ENCODE results near the gene GPR15. TPM values are rescaled to one million over a fixed set of nuclear protein-coding genes. Genes with fewer than 3 reads are reported as not detected.

GPR15 gene
- not detected for total RNA-seq

DNA sequence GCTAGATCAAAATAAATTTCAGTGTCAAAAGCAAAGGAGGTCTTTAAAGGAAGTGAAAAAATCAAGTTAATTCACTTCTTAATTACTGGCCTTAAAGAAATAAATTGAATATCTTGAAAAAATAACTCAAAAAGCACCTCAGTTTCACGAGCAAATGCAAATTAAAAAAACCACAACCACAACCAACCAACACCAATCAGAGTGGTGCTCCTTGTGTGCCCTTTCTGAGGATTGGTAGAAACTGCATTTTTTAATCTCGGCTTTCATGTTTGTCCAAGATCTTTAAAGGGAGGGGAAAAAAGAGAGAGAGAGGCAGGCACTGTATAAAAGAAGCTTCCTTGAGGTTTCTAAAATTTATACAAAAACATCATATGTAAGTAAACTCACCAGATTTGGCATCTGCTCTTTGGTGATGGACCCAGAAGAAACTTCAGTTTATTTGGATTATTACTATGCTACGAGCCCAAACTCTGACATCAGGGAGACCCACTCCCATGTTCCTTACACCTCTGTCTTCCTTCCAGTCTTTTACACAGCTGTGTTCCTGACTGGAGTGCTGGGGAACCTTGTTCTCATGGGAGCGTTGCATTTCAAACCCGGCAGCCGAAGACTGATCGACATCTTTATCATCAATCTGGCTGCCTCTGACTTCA, at the start of gene GPR15:
Gene GPR15 (plus strand): TSS at position 357 of the 653 bp plus-strand sequence. CDS start 56 bp downstream, at position 413.
- Histone ChIP-seq H3K27ac (no peak within 1 kb of the TSS), H3K27me3 (no peaks in the 10 kb centered on the region), H3K4me3 (no peak within 1 kb of the TSS), H3K36me3 (no peaks in the 10 kb centered on the region), H3K4me1 (no peaks in the 10 kb centered on the region), H3K9me3 (no peaks in the 10 kb centered on the region)
- DNase-seq (ENCODE audit: low spot score): no peak
- TF ChIP-seq, protein P1, sequence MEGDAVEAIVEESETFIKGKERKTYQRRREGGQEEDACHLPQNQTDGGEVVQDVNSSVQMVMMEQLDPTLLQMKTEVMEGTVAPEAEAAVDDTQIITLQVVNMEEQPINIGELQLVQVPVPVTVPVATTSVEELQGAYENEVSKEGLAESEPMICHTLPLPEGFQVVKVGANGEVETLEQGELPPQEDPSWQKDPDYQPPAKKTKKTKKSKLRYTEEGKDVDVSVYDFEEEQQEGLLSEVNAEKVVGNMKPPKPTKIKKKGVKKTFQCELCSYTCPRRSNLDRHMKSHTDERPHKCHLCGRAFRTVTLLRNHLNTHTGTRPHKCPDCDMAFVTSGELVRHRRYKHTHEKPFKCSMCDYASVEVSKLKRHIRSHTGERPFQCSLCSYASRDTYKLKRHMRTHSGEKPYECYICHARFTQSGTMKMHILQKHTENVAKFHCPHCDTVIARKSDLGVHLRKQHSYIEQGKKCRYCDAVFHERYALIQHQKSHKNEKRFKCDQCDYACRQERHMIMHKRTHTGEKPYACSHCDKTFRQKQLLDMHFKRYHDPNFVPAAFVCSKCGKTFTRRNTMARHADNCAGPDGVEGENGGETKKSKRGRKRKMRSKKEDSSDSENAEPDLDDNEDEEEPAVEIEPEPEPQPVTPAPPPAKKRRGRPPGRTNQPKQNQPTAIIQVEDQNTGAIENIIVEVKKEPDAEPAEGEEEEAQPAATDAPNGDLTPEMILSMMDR (IDR thresholded peaks at IDR 0.05): no peak

DNA sequence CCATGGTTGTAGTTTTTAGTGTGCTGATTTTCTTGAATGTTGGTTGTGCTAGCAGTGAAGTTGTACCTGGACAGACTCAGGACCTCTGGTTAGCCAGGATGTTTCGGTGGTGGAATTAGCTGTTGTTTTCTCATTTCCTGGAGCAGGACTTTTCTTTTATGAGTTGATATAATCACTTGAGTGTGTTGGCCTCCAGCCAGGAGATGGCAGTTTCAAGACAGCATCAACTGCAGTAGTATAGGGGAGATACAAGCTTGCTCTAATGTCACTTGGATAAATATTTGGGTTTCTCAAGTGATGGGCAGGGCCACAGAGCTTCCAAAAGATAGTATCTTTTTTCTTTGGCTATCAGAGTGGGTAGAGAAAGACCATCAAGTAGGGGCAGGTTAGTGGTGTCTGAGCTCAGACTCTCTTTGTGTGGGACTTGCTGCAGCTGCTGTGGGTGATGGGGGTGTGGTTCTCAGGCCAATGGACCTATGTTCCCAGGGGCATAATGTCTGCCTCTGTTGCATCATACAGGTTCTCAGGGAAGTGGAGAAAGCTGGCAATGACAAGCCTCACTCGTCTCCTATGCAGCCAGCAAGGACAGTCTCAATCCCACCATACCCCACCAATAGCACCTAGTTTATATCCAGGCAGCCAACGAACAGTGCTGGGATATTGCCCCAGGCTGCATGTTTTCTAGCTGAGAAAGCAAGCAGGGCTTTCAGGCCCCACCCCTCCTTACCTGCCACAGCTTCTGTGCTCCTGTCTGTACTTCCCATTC, 48.9 kb upstream of the GPR15 start:
- peaks cover 0 to 42% of the 10 kb centered on the region in 2 donors for H3K9me3 ChIP-seq
- H3K36me3 ChIP-seq: no peaks in the 10 kb centered on the region
- TF ChIP-seq, protein P1 (IDR thresholded peaks at IDR 0.05): no peak
- no peaks in the 10 kb centered on the region for H3K27me3 ChIP-seq
- no peaks in the 10 kb centered on the region for H3K4me1 ChIP-seq
- H3K4me3 ChIP-seq: no peak overlapping the region
- DNase-seq (ENCODE audit: low spot score): no peak
- H3K27ac ChIP-seq: no peak overlapping the region

DNA sequence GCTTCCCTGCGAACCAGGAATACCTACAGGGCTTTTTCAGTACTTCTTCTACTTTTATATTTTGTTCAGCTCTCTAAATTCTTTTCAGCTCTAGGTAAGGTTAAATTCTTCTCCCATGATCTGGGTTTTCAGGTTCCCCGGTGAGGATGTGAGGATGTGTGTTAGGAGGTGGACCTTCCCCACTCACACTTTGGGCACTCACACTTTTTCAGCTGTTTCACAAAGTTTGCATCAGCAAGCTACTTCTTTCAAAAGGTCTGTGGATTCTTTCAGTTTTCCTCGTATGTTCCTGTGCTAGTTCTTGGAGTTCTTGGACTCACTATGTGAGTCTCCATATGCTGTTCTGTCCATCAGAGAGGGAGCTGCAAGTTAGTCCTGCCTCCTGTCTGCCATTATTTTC, 48.2 kb upstream of the GPR15 start:
- Histone ChIP-seq H3K4me1 (no peaks in the 10 kb centered on the region), H3K4me3 (no peak overlapping the region), H3K27me3 (no peaks in the 10 kb centered on the region), H3K9me3 (peaks cover 0 to 40% of the 10 kb centered on the region in 2 donors), H3K36me3 (no peaks in the 10 kb centered on the region), H3K27ac (no peak overlapping the region)
- TF ChIP-seq, protein P1 (IDR thresholded peaks at IDR 0.05): no peak
- DNase-seq (ENCODE audit: low spot score): no peak

DNA sequence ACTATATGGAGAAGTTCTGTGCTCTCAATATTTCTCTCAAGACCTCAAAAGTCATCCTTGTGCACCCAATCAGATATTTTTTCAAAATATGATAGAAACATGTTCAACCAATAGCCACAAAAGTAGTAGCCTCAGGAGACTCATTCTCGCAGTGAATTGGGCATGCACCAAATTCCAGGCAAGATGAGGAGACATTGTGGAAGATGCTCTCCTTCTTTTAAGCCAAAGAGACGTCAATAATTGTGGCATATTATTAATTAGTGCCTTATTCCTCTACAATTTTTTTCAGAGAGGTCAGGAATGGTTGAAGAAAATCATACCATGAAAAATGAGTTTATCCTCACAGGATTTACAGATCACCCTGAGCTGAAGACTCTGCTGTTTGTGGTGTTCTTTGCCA, 34.4 kb upstream of the GPR15 start, which contains the start of gene OR5K2:
Gene OR5K2 (plus strand): TSS at position 301 of the 400 bp plus-strand sequence. CDS start 0 bp downstream, at position 301.
- no peaks in the 10 kb centered on the region for H3K27me3 ChIP-seq
- no peaks in the 10 kb centered on the region for H3K9me3 ChIP-seq
- TF ChIP-seq, protein P1 (IDR thresholded peaks at IDR 0.05): no peak

DNA sequence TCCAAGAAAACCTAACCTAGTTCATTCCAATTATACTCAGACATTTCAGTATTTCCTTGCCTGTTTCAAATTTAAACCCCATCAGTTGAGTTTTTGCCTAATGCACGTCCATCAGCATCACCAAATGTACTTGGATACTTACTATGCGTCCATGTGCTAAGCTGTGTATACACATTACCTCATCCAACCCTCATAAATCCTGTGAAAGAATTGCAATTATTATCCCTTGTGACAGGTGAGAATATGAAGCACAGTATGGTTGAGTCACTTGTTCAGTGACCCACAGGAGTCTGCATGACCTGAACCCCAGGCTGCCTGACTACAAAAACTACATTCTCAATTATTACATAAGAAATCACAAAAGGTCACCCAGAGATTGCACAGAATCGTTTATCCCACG, 31.8 kb upstream of the GPR15 start:
- no peak overlapping the region for H3K4me3 ChIP-seq
- H3K4me1 ChIP-seq: no peaks in the 10 kb centered on the region
- TF ChIP-seq, protein P1 (IDR thresholded peaks at IDR 0.05): no peak
- H3K36me3 ChIP-seq: no peaks in the 10 kb centered on the region
- no peaks in the 10 kb centered on the region for H3K27me3 ChIP-seq
- no peaks in the 10 kb centered on the region for H3K9me3 ChIP-seq
- DNase-seq (ENCODE audit: low spot score): no peak
- no peak overlapping the region for H3K27ac ChIP-seq

More for the DNA sequence above, 34.4 kb upstream of the GPR15 start, which contains the start of gene OR5K2:
- Histone ChIP-seq H3K36me3 (no peaks in the 10 kb centered on the region), H3K4me1 (no peaks in the 10 kb centered on the region), H3K27ac (no peak within 1 kb of the TSS), H3K4me3 (no peak within 1 kb of the TSS)
- DNase-seq (ENCODE audit: low spot score): no peak
